Measurements from ENCODE around the gene RGS16.
"Not testable (repeated sequence)": the region's sequence is repeated elsewhere in the genome, so short reads cannot be mapped to it uniquely, and the experiment has no call there.

RGS16 gene, protein sequence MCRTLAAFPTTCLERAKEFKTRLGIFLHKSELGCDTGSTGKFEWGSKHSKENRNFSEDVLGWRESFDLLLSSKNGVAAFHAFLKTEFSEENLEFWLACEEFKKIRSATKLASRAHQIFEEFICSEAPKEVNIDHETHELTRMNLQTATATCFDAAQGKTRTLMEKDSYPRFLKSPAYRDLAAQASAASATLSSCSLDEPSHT

GRCh38 chr1:182604175-182605164 lies at the start of gene RGS16:
Gene RGS16 (minus strand): TSS chr1:182604389. CDS start chr1:182604259, 130 bp downstream.
- peak; percentile 62 to 80 (median 73) for DNase-seq

GRCh38 chr1:182653986-182654385 lies 49.8 kb upstream of the RGS16 start:
- DNase-seq, result no peak

DNA sequence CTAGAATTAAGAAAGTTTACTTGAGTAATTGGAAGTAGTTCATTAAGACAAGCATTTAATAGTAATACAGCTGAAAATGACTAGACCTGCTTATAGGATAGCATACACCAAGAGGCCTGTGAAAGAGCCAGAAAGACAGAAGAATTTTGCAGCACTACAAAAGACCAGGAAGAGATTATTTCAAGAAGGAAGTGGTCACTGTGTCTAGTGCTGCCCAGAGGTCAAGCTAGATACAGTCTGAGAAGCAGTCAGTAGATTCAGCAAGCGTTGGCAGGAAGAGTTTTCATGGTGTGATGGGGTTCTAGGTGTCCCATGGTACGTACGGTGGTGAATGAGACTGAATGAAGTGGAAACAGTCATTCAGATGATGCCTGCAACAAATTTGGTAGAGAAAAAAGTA lies 48.7 kb upstream of the RGS16 start:
- no peak for DNase-seq

GRCh38 chr1:182651339-182651724 lies 47.1 kb upstream of the RGS16 start:
- DNase-seq, result no peak

DNA sequence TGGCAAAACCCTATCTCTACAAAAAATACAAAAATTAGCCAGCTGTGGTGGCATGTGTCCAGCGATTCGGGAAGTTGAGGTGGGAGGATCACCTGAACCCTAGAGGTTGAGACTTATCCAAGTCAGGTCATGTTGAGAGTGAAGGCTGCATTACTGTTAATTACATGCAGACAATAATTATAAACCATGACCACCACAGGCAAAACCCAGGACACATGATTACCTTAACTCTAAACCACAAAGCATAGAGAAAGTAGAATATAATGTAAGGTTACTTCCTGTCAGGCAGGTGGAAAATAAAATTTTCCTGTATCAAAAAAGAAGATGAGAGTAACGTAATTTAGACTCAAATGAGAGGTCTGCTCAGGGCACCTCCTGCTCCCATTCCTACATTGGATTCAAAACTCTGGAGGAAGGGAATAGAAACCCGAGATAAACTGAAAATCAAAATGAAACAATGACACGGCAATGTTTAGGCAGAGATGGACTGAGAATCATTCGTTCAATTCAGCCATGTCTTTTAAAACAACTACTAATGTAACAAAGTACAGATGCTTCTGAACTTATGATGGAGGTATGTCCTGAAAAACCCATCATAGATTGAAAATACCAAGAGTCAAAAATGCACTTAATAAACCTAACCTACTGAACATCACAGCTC lies 46.6 kb upstream of the RGS16 start:
- DNase-seq, result no peak

DNA sequence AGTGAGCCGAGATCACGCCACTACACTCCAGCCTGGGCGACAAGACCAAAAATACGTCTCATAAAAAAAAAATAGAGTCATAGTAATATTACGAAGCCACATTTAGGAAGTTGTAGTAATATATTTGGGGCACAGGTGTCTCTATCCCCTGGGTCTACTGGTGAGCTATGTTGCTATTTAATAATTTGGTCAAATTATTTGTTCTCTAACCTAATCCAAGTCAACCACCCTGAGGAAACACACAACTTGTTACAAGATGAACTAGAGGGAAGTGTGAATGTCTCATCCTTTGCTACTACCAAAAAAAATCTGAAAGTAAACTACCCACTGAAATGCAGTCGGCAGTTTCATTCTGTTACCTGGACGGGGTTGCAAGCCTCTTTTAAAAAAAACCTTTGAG lies 44.9 kb upstream of the RGS16 start:
- no peak for DNase-seq

DNA sequence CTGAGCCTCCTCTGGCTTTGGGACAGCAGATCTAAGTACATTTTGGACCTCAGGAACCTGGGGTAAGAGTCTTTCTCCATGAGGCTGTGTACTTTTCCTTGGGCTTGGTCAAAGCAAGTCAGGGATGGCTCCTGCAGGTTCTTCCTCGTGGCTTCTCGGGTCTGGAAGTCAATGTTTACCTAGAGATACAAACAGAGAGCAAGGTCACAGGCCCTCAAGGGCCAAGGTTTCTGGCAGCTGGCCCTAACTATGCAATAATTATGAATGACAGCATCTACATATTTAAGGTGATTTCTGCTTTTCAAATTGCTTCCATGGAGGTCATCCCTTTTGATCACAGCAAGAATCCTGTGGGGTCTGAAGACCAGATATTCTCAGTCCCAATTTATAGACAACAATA lies 42.5 kb upstream of the RGS16 start:
- no peak for DNase-seq

- DNase-seq, result no peak
Observed at GRCh38 chr1:182644886-182645285, 40.7 kb upstream of the RGS16 start.

- no peak for DNase-seq
Observed at GRCh38 chr1:182643699-182644098, 39.5 kb upstream of the RGS16 start.

DNA sequence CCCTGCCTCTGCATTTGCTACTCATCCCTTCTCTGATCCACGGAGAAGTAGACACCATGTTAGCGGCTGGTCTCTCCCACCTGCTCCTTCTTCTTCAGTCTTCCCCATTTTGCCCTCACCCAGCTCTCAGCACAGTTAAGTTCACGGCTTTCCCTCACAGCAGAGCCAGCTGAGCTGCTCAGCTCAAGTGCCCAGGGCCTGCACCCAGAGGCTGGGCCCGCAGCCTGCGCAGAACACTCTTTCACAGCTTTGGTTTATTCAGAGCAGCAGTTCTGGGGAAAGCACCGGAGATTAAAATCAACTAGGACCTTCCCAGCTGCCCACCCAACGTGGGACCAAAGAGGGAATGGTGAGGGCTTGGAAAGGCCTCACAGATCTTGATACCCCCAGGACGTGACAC lies 38.3 kb upstream of the RGS16 start:
- DNase-seq, result no peak

DNA sequence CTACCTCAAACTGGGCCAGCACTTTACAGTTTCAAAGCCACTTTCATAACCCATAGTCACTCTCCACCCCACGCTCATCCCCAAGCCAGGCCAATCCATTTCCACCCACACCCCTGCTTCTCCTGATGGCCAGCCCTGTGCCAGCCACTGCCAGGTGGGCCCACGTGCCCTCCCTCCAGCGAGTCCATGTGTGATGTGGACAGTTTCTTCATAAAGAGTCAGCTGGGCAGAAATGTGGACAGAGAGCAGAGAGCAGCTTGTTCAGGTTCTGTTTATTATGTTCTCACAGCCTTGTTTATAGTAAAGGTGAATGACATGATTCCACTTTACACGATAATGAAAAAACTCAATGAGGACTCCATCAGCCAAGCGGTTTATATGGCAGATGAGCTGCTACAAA lies 37.4 kb upstream of the RGS16 start:
- DNase-seq, result no peak

DNA sequence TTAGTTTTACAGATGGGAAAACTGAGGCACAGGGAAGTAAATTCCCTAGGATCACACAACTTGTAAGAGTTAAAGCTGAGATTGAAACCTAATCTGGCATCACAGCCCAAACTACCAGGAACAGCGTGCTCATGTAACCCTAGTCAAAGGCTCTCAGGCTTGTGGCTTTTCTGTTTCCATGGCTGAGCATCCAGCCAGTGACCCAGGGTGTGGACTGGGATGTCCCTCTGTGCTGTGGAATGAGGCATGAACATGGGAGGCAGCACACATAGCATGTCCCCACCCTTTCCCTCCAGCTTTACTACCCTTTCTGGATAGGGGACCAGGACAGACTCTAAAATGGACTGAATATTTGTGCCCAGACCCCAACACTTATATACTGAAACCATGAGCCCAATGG lies 35.1 kb upstream of the RGS16 start:
- no peak for DNase-seq

- no peak for DNase-seq
Observed at GRCh38 chr1:182637769-182638168, 33.6 kb upstream of the RGS16 start.

DNA sequence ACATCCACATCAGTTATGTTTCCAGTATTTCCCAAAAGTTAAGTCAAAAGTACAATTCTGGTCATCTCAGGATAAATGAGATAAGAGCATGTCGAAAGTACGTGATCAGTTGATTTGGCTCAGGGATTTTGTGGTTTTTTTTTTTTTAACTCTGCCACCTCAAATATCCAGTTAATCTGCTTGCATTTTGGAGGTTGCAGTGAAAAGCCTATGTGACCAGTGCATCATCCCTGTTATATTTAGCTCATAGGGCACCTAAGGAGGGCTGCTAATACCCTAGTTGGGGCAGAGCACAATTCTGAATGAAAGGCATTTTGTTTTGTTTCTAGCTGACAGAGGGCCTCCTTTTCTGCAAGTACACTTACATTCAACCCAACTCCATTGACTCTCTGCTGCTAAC lies 31.7 kb upstream of the RGS16 start:
- no peak for DNase-seq

DNA sequence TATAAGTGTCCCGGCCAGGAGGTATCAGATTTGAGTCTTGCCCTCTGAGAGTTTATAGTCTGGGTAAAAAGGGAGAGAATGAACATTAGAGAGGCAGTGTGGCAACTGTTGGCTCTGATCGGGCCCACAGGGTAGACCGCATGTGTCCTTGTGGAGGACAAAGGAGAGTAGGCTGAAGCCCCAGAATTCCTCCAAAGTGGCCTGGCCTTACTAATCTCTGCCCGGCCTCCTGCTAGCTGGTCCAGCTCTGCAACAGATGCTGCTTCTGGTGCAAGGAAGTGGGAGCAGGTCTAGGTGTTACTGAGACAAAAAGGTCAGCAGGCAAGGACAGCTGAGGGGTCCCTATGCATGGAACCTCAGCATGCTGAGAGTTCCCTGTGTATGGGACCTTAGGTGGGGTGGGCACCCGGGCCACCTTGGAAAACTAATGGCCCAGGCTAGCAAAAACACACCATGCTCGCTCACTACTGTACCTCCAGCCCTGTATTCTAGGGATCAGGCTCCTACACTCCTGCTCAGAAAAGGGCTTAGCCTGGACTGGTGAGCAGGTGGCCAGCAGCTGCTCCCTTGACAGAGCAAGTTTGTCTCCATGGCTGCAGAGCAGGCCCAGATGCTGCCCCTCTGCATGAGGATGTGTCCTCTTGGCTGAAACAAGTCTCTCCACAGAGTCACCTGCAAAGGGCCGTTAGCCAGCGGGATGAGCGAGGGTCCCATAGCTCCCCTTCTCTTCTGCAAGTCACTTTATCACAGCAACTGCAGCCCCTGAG lies 30.3 kb upstream of the RGS16 start:
- no peak for DNase-seq

DNA sequence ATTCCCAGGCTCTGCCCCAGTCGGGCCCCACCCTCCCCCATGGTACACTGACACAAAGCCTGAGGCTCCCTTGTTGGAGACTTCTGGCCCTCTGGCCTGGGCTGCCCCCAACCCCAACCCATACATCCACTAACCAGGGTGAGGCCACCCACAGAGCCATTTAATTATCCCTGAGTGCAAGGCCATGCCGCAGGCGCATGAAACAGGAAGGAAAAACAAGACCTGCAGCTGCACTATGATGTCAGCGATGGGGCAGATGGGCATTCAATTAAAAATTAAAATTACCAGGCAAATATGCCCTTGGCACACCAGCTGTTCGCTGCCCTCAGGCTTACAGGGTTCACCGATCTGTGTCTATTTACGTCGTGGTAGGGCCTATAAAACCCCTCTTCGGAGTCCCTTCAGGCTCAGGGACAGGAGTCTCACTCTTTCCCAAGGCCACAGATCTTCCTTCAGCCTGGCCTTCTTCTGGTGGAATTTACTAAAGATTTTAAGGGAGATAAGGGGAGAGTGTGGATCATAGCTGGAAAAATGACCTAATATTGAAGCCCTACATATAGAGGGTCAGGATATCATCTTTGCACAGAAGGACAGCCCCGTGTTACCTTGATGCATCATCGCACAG lies 29.6 kb upstream of the RGS16 start:
- DNase-seq, result no peak

GRCh38 chr1:182633031-182633430 lies 28.8 kb upstream of the RGS16 start:
- no peak for DNase-seq

GRCh38 chr1:182632441-182632857 lies 28.3 kb upstream of the RGS16 start:
- DNase-seq, result not testable (repeated sequence)

GRCh38 chr1:182631954-182632353 lies 27.8 kb upstream of the RGS16 start:
- DNase-seq, result no peak

DNA sequence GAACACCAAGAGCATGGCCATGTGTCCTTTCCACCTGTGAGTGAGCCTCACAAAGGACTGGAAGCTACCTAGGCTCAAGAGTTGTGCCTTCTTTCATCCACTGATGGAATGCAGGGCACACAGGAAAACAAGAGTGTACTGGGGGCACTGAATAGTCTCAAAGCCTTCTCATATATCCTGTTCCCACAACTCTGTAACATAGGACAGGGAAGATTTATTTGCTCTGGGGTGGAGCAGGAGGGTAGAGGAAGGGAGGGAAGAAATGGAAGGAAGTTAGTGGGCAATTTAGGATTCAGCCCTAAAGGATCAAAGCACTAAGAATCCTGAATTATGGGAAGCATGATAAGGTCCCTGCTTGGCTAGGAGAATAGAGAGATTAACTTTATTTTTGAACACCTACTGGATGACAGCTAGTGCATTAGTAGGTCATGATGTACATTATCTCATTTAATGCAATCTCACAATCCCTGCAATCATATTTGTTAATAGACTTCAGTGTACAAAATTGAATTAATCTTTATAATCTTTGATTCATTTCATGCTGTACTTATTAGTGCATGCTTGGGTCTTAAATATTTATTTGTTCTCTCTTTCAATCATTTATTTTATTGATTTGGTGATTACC lies 27.0 kb upstream of the RGS16 start:
- DNase-seq, result no peak

DNA sequence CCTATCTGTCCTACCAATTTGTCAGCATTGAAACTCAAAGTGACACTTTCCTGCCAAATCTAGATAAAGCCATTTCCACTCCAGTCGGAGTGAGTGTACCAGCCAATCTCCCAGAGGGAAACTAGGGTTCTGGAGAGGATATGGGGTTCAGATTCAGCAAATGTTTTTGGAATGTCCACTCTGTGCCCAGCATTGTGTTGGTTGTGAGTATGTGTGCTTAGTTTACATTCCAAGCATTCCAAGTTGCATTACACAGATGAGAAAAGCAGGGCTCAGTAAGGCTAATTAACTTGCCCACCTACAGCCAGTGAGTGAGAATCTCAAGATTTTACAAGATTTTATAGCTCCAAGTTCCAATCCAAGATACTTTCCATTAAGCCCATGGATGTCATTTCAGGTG lies 26.4 kb upstream of the RGS16 start:
- no peak for DNase-seq

DNA sequence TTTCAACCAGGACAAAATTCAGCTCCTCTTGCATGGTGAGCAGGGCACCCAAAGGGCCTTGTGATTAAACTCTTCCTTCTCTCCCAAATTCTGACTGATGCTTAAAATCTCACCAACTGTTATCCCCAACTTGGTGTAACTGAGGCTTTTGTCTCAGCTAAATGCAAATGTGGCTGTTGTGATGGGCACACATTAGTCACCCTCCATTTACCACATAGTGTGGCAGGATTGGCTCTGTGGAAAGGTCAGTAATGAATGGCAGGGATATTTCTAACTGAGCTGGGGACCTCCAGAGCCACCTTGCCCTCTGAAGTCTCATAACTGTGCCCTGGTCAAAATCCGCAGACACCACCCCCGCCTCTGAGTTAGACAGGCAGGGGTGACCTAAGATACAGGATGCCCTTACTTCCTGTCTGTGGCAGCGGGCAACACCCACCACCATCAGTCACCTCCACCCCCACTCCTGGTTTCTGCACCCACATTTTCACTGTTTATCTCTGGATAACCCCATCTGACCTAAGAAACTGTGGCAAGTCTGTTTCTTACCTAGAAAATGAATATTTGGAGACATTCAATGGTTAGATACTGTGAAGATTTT lies 25.4 kb upstream of the RGS16 start:
- DNase-seq, result no peak

Data from activated naive CD4-positive, alpha-beta T cell (primary cell).